D341Med (cell line): Measurements from ENCODE around the gene APOM.

ENCODE experiments used
- DNase-seq: peaks from one replicate; pipeline ENCODE4 v3.0.0; 2012; ENCODE audit warnings: low spot score

The APOM gene

GRCh38 chr6:31631209-31631608 is 24.5 kb upstream of the APOM start:
- DNase-seq, result no peak

- no peak for DNase-seq
Measured at GRCh38 chr6:31631681-31632278, 23.9 kb upstream of the APOM start.

GRCh38 chr6:31632279-31632946 is 23.3 kb upstream of the APOM start:
- DNase-seq, result no peak

- DNase-seq, result no peak
Measured at GRCh38 chr6:31633447-31633846, 22.2 kb upstream of the APOM start.

- DNase-seq, result no peak
Measured at GRCh38 chr6:31634131-31634530, 21.6 kb upstream of the APOM start.

GRCh38 chr6:31634969-31635575 is 20.6 kb upstream of the APOM start:
- no peak for DNase-seq

GRCh38 chr6:31636698-31637596 is 18.7 kb upstream of the APOM start:
- DNase-seq, result no peak

GRCh38 chr6:31639043-31639442 is 16.7 kb upstream of the APOM start:
- no peak for DNase-seq

GRCh38 chr6:31639449-31639861 is 16.2 kb upstream of the APOM start:
- no peak for DNase-seq

GRCh38 chr6:31640612-31641011 is 15.1 kb upstream of the APOM start:
- DNase-seq, result no peak

- DNase-seq, result no peak
Measured at GRCh38 chr6:31641370-31641769, 14.3 kb upstream of the APOM start.

GRCh38 chr6:31642798-31643570 is 12.7 kb upstream of the APOM start:
- DNase-seq, result no peak

GRCh38 chr6:31643818-31644454 is 11.8 kb upstream of the APOM start:
- DNase-seq, result no peak

- no peak for DNase-seq
Measured at GRCh38 chr6:31645325-31645724, 10.4 kb upstream of the APOM start.

- DNase-seq, result peak; percentile 78
Measured at GRCh38 chr6:31651602-31652191, 4.0 kb upstream of the APOM start.

- peak; percentile 88 for DNase-seq
Measured at GRCh38 chr6:31652925-31653724, 2.6 kb upstream of the APOM start.

- DNase-seq, result no peak
Measured at GRCh38 chr6:31654574-31655348, 933 bp upstream of the APOM start.

- DNase-seq, result no peak
Measured at GRCh38 chr6:31657406-31658157, 1.9 kb downstream of the APOM start.
